ENCODE data around the gene STIMATE.
A peak's percentile ranks its signal among the peaks of the same experiment; 100 is the strongest.

The STIMATE gene

DNA sequence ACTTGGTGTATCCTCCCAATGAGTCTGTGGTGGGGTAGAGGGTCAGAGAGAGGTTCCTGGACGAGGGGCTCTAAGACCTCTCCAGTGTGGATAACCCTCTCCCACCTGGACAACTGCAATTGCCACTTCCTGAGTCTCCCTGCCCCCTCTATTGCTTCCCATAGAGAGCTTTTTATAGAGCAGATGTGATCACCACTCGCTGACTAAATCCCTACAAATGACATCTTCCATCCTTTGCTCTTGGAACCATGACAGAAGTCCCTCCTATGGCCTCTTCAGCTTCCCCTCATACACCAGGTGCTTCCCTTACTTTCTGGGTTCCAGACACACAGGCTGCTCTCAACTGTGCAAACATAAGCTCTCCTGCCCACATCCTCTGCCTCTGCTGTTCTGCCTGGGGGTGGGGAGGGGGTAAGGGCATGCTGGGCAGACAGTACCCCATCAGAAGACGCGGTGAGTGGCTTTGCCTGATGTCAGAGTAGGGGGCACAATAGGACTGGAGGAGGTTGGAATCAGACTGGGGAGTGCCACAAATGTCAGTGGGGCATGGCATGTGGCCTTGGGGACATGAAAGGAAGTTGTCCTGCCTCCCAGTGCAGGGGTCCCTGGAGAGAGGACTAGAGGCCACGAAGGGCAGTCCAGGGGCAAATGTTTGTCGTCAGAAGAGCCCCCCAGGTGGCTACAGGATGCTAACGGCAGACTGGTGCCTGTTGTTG, 87.5 kb downstream of the STIMATE start:
- TF ChIP-seq CTCF (IDR thresholded peaks at IDR 0.05; ENCODE audit: borderline replicate concordance, insufficient read depth, low read depth, low read length), result no peak
- no peak overlapping the region for H3K4me3 ChIP-seq (ENCODE audit: low read depth, low read length)

- no peak for TF ChIP-seq CTCF (IDR thresholded peaks at IDR 0.05; ENCODE audit: borderline replicate concordance, insufficient read depth, low read depth, low read length)
- H3K4me3 ChIP-seq (ENCODE audit: low read depth, low read length), result no peak overlapping the region
Observed at GRCh38 chr3:52809149-52809548, 88.2 kb downstream of the STIMATE start.

DNA sequence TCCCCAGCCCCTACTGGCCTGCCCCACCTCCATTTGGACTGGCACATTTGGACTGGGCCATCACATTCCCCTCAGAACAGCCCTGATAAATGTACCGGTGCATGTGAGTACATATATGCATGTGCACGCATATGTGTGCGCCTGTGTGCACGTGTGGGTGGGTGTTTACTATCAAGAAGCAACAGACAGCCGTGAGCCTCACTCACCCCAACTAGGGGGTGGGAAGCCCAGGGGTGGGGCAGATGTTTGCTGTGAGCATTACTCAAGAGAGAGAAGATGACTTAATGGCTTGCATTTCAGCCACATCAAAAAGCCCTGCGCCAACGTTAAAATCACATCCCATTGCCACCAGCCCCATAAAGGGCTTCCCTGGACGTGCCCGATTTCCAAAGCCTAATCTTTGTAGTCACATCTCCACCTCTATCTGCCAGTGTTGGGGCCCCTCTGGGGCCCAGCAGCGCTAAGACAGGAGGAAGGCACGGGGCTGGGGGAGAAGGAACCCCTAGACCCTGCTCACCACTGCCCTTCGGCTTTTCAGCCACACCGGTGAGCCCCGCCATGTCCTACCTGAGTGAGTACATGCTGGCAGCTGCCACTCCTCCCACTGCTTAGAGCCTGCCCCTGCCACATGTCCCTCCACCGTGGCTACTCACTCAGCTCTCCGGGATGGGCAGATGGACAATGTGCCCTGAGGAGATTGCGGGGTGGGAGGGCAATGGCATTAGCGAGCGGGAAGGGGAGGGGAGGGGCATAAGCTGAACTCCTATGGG, 91.9 kb downstream of the STIMATE start:
- no peak for TF ChIP-seq CTCF (IDR thresholded peaks at IDR 0.05; ENCODE audit: borderline replicate concordance, insufficient read depth, low read depth, low read length)

DNA sequence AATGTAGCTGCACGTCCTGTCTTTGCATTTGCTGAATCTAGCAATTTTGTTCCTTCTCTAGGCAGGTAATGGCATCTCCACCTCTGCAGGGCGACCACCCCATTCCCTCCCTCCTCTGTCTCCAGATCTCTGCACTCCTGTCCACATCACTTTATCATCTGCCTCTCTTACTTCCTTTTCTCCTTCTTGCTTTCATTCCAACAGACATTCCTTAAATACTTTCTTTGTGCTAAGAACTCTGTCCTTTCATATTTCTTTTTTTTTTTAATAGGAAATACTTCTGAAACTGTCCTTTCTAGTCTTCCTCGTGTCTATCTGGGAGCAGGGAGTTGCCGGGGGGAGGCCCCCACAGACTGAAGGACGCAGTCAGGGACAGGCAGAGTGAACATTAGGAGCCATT, 95.5 kb downstream of the STIMATE start:
- no peak overlapping the region for H3K4me3 ChIP-seq (ENCODE audit: low read depth, low read length)
- TF ChIP-seq CTCF (IDR thresholded peaks at IDR 0.05; ENCODE audit: borderline replicate concordance, insufficient read depth, low read depth, low read length), result no peak

More for the DNA sequence above, 91.9 kb downstream of the STIMATE start:
- H3K4me3 ChIP-seq (ENCODE audit: low read depth, low read length), result no peak overlapping the region

GRCh38 chr3:52800079-52800478, 97.3 kb downstream of the STIMATE start:
- no peak overlapping the region for H3K4me3 ChIP-seq (ENCODE audit: low read depth, low read length)

GRCh38 chr3:52798978-52799476, 98.3 kb downstream of the STIMATE start:
- peak; percentile 75 for TF ChIP-seq CTCF (IDR thresholded peaks at IDR 0.05; ENCODE audit: borderline replicate concordance, insufficient read depth, low read depth, low read length)
- H3K4me3 ChIP-seq (ENCODE audit: low read depth, low read length), result no peak overlapping the region

More at GRCh38 chr3:52800079-52800478, 97.3 kb downstream of the STIMATE start:
- no peak for TF ChIP-seq CTCF (IDR thresholded peaks at IDR 0.05; ENCODE audit: borderline replicate concordance, insufficient read depth, low read depth, low read length)

Measured in GM12875 (cell line).